GM18499 (cell line): ENCODE measurements around the gene ULK4.
"Not testable (repeated sequence)": the region's sequence is repeated elsewhere in the genome, so short reads cannot be mapped to it uniquely, and the experiment has no call there.

ENCODE experiments used
- ATAC-seq: cut with Tn5 transposase; IDR thresholded peaks from one replicate; pipeline ENCODE4 v1.9.1; 2021; ENCODE audit warnings: moderate number of reproducible peaks; ENCODE audit not compliant: insufficient read depth, unreplicated experiment

Gene ULK4

GRCh38 chr3:41697702-41698101, 264.2 kb downstream of the ULK4 start:
- no peak for ATAC-seq

- not testable (repeated sequence) for ATAC-seq
Measured at GRCh38 chr3:41695806-41696205, 266.1 kb downstream of the ULK4 start.

- ATAC-seq: no peak
Measured at GRCh38 chr3:41693799-41694198, 268.1 kb downstream of the ULK4 start.

GRCh38 chr3:41690766-41691563, 270.9 kb downstream of the ULK4 start:
- no peak for ATAC-seq

GRCh38 chr3:41688595-41689380, 273.1 kb downstream of the ULK4 start:
- no peak for ATAC-seq

GRCh38 chr3:41684797-41685735, 276.8 kb downstream of the ULK4 start:
- no peak for ATAC-seq

- no peak for ATAC-seq
Measured at GRCh38 chr3:41683666-41684350, 278.1 kb downstream of the ULK4 start.

GRCh38 chr3:41682996-41683395, 278.9 kb downstream of the ULK4 start:
- ATAC-seq: no peak

GRCh38 chr3:41682382-41682781, 279.5 kb downstream of the ULK4 start:
- ATAC-seq: no peak

GRCh38 chr3:41681479-41681878, 280.4 kb downstream of the ULK4 start:
- ATAC-seq: no peak

- ATAC-seq: no peak
Measured at GRCh38 chr3:41679374-41679773, 282.5 kb downstream of the ULK4 start.

GRCh38 chr3:41675102-41675501, 286.8 kb downstream of the ULK4 start:
- not testable (repeated sequence) for ATAC-seq

GRCh38 chr3:41674449-41674848, 287.5 kb downstream of the ULK4 start:
- no peak for ATAC-seq

- no peak for ATAC-seq
Measured at GRCh38 chr3:41673650-41674049, 288.3 kb downstream of the ULK4 start.

- ATAC-seq: no peak
Measured at GRCh38 chr3:41668379-41668778, 293.5 kb downstream of the ULK4 start.

GRCh38 chr3:41662288-41662687, 299.6 kb downstream of the ULK4 start:
- no peak for ATAC-seq

- no peak for ATAC-seq
Measured at GRCh38 chr3:41661796-41662195, 300.1 kb downstream of the ULK4 start.

GRCh38 chr3:41660510-41660909, 301.4 kb downstream of the ULK4 start:
- no peak for ATAC-seq

- ATAC-seq: no peak
Measured at GRCh38 chr3:41653571-41654239, 308.2 kb downstream of the ULK4 start.
